HG03280 (cell line): Measurements from ENCODE around the gene ZNF608.

Source experiments
- ATAC-seq: cut with Tn5 transposase; IDR thresholded peaks from one replicate; pipeline ENCODE4 v1.9.1; 2021; ENCODE audit warnings: mild to moderate bottlenecking, moderate library complexity; ENCODE audit not compliant: unreplicated experiment

Gene ZNF608

GRCh38 chr5:124696898-124697297, 49.5 kb downstream of the ZNF608 start:
- no peak for ATAC-seq
